B cell (primary cell): ENCODE results near the gene BACH2.

Experiments
- EZH2 ChIP-seq: IDR thresholded peaks from 2 replicates; pipeline ENCODE4 v1.6.1; 2012; ENCODE audit warnings: borderline replicate concordance, low read depth, mild to moderate bottlenecking, moderate library complexity, low read length; ENCODE audit not compliant: insufficient read depth, poor library complexity, severe bottlenecking
- TF ChIP-seq, protein P1 (sequence below): fragments of 200-600 bp; IDR thresholded peaks from one replicate; pipeline ENCODE4 v1.8.0; 2022; ENCODE audit warnings: antibody characterized with exemption, mild to moderate bottlenecking

DNA sequence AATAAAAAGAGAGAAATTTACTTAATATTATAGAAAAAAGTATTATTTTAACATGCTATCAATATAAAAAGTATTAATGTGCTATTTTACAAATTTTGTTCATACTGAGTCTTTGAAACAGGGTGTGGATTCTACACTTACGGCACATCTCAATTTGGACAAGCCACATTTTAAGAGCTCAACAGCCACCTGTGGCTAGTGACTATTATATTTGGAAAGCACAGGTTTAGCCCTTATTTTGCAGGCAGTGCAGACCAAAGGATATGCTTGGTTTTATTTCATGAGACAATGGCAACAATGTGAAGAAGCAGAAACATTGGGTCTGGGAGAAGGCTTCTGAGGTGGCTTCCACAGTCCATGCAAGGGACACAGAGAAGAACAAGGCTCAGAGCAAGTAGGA, 74.6 kb downstream of the BACH2 start:
- TF ChIP-seq, protein P1, sequence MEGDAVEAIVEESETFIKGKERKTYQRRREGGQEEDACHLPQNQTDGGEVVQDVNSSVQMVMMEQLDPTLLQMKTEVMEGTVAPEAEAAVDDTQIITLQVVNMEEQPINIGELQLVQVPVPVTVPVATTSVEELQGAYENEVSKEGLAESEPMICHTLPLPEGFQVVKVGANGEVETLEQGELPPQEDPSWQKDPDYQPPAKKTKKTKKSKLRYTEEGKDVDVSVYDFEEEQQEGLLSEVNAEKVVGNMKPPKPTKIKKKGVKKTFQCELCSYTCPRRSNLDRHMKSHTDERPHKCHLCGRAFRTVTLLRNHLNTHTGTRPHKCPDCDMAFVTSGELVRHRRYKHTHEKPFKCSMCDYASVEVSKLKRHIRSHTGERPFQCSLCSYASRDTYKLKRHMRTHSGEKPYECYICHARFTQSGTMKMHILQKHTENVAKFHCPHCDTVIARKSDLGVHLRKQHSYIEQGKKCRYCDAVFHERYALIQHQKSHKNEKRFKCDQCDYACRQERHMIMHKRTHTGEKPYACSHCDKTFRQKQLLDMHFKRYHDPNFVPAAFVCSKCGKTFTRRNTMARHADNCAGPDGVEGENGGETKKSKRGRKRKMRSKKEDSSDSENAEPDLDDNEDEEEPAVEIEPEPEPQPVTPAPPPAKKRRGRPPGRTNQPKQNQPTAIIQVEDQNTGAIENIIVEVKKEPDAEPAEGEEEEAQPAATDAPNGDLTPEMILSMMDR = no peak
- TF ChIP-seq EZH2 = no peak
